Mesodermal cell (in vitro differentiated cells): ENCODE data around the gene KDM2B.
"Not testable (repeated sequence)": the region's sequence is repeated elsewhere in the genome, so short reads cannot be mapped to it uniquely, and the experiment has no call there.

ENCODE experiments used
- H3K27ac ChIP-seq: 2 replicates; pipeline ENCODE4 v1.7.0; 2013; ENCODE audit warnings: mild to moderate bottlenecking, low read depth, low read length, moderate library complexity; ENCODE audit not compliant: severe bottlenecking
- H3K36me3 ChIP-seq: 2 replicates; pipeline ENCODE4 v1.7.1; 2013; ENCODE audit warnings: mild to moderate bottlenecking, low read length, moderate library complexity; ENCODE audit not compliant: control insufficient read depth, insufficient read depth
- H3K4me1 ChIP-seq: one replicate; pipeline ENCODE4 v1.7.1; 2013; ENCODE audit warnings: mild to moderate bottlenecking, low read length; ENCODE audit not compliant: insufficient read depth, control insufficient read depth, poor library complexity, severe bottlenecking
- H3K4me3 ChIP-seq: 2 replicates; pipeline ENCODE4 v1.7.0; 2013; ENCODE audit warnings: low read length, control low read depth, mild to moderate bottlenecking; ENCODE audit not compliant: insufficient read depth, poor library complexity, severe bottlenecking; ENCODE audit errors: extremely low read depth
- H3K9me3 ChIP-seq: 2 replicates; pipeline ENCODE4 v1.7.1; 2013; ENCODE audit warnings: mild to moderate bottlenecking, low read length, moderate library complexity; ENCODE audit not compliant: control insufficient read depth
- WGBS, 2 experiments: methylation state at CpG; one replicate each; pipeline ENCODE4 v1.1.5; 2013; ENCODE audit warnings: missing lambda C conversion rate in 2 of 2; ENCODE audit not compliant: insufficient coverage in 2 of 2; 5-methylcytosine and 5-hydroxymethylcytosine counted together

KDM2B gene

GRCh38 chr12:121499929-121500793, 80.7 kb downstream of the KDM2B start:
- H3K36me3 ChIP-seq, result peaks cover 38% of the 10 kb centered on the region
- WGBS, 2 experiments, result 55 to 57% methylated on average over 15 to 16 of the region's 21 CpGs
- H3K27ac ChIP-seq, result peak overlapping the region; percentile 23
- no peaks in the 10 kb centered on the region for H3K9me3 ChIP-seq
- H3K4me1 ChIP-seq, result no peaks in the 10 kb centered on the region
- no peak overlapping the region for H3K4me3 ChIP-seq

- Histone ChIP-seq H3K36me3 (peaks cover 33% of the 10 kb centered on the region), H3K4me3 (no peak overlapping the region), H3K4me1 (no peaks in the 10 kb centered on the region), H3K9me3 (no peaks in the 10 kb centered on the region), H3K27ac (no peak overlapping the region)
- WGBS, 2 experiments, result 95 to 100% methylated on average over 8 of the region's 8 CpGs
Measured at GRCh38 chr12:121495746-121496145, 85.1 kb downstream of the KDM2B start.

GRCh38 chr12:121494093-121494787, 86.6 kb downstream of the KDM2B start:
- H3K36me3 ChIP-seq, result peaks cover 43% of the 10 kb centered on the region
- H3K9me3 ChIP-seq, result no peaks in the 10 kb centered on the region
- no peaks in the 10 kb centered on the region for H3K4me1 ChIP-seq
- no peak overlapping the region for H3K27ac ChIP-seq
- H3K4me3 ChIP-seq, result no peak overlapping the region
- 76 to 80% methylated on average over 11 to 13 of the region's 19 CpGs for WGBS, 2 experiments

GRCh38 chr12:121490401-121491281, 90.2 kb downstream of the KDM2B start:
- Histone ChIP-seq H3K36me3 (peaks cover 27% of the 10 kb centered on the region), H3K27ac (peak overlapping the region; percentile 41), H3K4me3 (no peak overlapping the region), H3K4me1 (peaks cover 7% of the 10 kb centered on the region), H3K9me3 (no peaks in the 10 kb centered on the region)
- WGBS, 2 experiments, result 91 to 92% methylated on average over 9 of the region's 15 CpGs

- no peak overlapping the region for H3K4me3 ChIP-seq
- H3K36me3 ChIP-seq, result peaks cover 24% of the 10 kb centered on the region
- no peak overlapping the region for H3K27ac ChIP-seq
- peaks cover 7% of the 10 kb centered on the region for H3K4me1 ChIP-seq
- 95 to 96% methylated on average over 14 to 15 of the region's 16 CpGs for WGBS, 2 experiments
- H3K9me3 ChIP-seq, result no peaks in the 10 kb centered on the region
Measured at GRCh38 chr12:121489874-121490273, 90.9 kb downstream of the KDM2B start.

GRCh38 chr12:121484967-121485366, 95.9 kb downstream of the KDM2B start:
- peaks cover 21% of the 10 kb centered on the region for H3K36me3 ChIP-seq
- 91 to 98% methylated on average over 4 to 6 of the region's 6 CpGs for WGBS, 2 experiments
- no peaks in the 10 kb centered on the region for H3K9me3 ChIP-seq
- H3K4me3 ChIP-seq, result no peak overlapping the region
- H3K27ac ChIP-seq, result no peak overlapping the region
- H3K4me1 ChIP-seq, result peaks cover 7% of the 10 kb centered on the region

- 100% methylated on average over 2 of the region's 5 CpGs; no CpG with 5 or more reads in 1 of the 2 experiments for WGBS, 2 experiments
- H3K27ac ChIP-seq, H3K4me3 ChIP-seq, H3K4me1 ChIP-seq, H3K9me3 ChIP-seq: not testable (repeated sequence)
- peaks cover 21% of the 10 kb centered on the region for H3K36me3 ChIP-seq
Measured at GRCh38 chr12:121484564-121484963, 96.3 kb downstream of the KDM2B start.

GRCh38 chr12:121483949-121484348, 96.9 kb downstream of the KDM2B start:
- H3K4me1 ChIP-seq, result peaks cover 7% of the 10 kb centered on the region
- no peak overlapping the region for H3K4me3 ChIP-seq
- no peak overlapping the region for H3K27ac ChIP-seq
- WGBS, 2 experiments, result 90 to 93% methylated on average over 3 of the region's 4 CpGs
- H3K36me3 ChIP-seq, result peaks cover 21% of the 10 kb centered on the region
- no peaks in the 10 kb centered on the region for H3K9me3 ChIP-seq

GRCh38 chr12:121476477-121476876, 104.3 kb downstream of the KDM2B start:
- Histone ChIP-seq H3K9me3 (no peaks in the 10 kb centered on the region), H3K4me1 (no peaks in the 10 kb centered on the region), H3K36me3 (peaks cover 14% of the 10 kb centered on the region), H3K4me3 (no peak overlapping the region), H3K27ac (no peak overlapping the region)
- WGBS, 2 experiments, result 26 to 49% methylated on average over 3 of the region's 3 CpGs

- Histone ChIP-seq H3K27ac (no peak overlapping the region), H3K9me3 (no peaks in the 10 kb centered on the region), H3K36me3 (peaks cover 5% of the 10 kb centered on the region), H3K4me3 (no peak overlapping the region), H3K4me1 (no peaks in the 10 kb centered on the region)
- WGBS, 2 experiments, result 81 to 94% methylated on average over 2 of the region's 2 CpGs
Measured at GRCh38 chr12:121475279-121475678, 105.5 kb downstream of the KDM2B start.
